ENCODE results near the gene USP21.

DNA sequence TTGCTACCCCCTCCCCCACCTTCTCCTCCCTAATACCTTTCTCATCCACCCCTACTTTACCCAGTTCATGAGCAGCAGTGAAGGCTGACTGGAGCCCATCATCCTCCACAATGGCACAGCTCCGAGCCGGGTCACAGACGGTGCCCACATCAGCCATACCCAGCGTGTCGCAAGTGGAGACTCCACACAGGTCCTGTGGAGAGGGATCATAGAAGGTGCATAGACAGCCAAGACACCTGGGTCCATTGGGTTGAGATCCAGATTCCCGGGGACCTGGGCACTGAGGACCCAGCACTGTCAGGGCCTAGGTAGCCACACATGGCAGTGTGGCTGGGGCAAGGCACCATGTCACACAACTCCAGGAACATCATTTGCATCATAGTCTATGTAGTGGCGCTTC is 36.8 kb downstream of the USP21 start:
- TF ChIP-seq, protein P1, sequence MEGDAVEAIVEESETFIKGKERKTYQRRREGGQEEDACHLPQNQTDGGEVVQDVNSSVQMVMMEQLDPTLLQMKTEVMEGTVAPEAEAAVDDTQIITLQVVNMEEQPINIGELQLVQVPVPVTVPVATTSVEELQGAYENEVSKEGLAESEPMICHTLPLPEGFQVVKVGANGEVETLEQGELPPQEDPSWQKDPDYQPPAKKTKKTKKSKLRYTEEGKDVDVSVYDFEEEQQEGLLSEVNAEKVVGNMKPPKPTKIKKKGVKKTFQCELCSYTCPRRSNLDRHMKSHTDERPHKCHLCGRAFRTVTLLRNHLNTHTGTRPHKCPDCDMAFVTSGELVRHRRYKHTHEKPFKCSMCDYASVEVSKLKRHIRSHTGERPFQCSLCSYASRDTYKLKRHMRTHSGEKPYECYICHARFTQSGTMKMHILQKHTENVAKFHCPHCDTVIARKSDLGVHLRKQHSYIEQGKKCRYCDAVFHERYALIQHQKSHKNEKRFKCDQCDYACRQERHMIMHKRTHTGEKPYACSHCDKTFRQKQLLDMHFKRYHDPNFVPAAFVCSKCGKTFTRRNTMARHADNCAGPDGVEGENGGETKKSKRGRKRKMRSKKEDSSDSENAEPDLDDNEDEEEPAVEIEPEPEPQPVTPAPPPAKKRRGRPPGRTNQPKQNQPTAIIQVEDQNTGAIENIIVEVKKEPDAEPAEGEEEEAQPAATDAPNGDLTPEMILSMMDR (IDR thresholded peaks at IDR 0.05), result no peak
- TF ChIP-seq POLR2A (IDR thresholded peaks at IDR 0.05), result no peak

All from heart left ventricle (tissue), 13 donors.